GM19193 (cell line): ENCODE data around the gene WDFY2.

ENCODE experiments used
- POLR2A ChIP-seq: IDR thresholded peaks from 4 replicates; pipeline ENCODE4 v1.6.1; 2011; ENCODE audit not compliant: insufficient read depth, insufficient read length; ENCODE audit errors: extremely low read depth

WDFY2 gene

DNA sequence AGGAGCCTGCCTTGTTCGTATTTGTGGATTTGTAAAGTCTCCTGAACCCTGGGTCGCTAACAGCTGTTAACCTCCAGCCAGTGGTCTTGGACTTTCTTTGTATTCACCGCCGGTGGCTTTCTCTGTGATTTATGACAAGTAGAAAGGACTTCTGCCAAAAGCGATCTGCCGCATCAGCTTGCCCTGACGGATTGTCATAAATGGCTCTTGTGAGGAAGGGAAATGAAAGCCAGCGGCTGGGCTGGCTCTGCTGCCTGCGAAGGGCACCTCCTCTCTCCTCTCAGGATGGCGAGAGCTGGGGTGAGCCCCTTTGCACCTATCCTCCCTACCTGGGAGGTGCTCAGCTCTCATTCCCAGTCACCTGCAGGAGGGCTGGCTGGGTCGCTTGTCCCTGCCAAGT, 194.1 kb downstream of the WDFY2 start:
- no peak for TF ChIP-seq POLR2A

DNA sequence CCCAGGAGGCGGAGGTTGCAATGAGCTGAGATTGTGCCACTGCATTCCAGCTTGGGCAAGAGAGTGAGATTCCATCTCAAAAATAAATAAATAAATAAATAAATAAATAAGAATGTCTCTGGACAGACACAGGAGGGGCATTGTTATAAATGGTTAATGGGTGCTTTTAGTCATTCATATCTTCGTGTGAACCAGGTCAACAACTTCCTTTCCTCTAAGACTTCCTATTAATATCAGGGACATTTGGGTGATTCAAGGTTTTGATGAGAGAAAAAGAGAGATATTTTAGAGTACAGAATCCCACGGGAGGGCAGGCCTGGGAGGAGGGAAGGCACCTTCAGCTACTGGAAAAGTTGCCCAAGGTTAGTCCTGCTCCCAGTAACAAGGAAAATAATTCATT, 195.8 kb downstream of the WDFY2 start:
- no peak for TF ChIP-seq POLR2A

DNA sequence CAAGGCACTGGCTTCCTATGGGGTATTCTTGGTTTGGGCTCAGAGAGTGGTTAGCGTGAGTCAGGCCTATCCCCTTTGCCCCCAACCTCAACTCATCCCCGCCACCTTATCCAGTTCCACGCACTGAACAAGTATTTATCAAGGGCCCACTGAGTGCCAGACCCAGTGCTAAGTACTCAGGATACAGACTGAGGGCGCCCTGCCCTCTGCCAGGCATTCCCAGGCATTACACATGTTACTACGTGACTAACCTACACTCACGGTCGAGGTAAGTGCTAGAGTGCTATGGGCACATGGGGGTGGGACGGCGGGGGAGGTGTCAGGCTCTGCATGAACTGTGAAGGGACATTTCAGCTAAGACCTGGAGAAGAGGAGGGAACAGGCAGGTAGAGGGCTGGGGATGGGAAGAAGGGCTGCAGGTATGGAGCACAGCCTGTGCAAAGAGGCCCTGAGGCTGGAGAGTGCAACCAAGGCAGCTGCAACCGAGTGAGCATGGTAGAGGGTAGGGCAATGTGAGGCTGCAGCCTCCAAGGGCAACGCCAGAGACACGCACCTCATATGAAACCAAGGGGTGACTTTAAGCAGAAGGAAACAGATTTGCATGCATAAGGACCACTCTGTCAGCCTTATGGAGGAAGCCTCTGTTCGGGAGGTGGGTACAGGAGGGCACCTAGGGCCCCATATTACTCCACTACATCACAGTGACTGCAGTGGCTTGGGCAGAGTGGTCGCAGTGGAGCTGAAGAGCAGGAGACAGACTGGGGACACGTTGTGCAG, 197.2 kb downstream of the WDFY2 start:
- TF ChIP-seq POLR2A, result no peak

DNA sequence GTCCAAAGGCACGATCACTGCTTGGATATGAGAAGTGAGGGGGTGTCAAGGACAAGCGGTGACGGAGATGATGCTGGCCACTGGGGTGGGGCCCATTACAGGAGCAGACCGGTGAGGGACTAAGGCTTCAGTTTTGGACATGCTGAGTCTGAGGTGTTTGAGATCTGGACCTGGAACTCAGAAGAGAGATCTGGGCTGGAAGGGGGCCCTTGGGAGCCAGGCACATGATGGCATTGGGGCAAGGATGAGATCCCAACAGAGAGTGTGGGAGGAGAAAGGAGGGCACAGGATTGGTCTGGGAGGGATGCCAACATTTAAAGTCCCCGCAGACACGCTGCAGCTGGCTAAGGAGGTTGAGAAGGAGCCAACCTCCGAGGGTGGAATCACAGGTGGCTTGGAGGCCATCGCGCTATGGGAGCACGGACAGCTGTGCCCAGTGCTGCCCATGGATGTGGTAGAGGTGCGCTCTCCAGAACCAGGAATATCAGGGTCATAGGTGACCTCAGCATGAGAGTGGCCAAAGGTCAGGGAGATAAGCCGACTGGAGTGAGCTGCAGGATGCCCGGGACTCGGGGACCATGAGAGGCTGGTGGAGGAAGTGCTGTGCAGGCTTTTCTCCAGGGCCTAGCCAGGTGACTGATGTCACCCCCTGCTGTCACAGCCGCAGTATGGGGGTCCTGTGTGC, 197.9 kb downstream of the WDFY2 start:
- no peak for TF ChIP-seq POLR2A

DNA sequence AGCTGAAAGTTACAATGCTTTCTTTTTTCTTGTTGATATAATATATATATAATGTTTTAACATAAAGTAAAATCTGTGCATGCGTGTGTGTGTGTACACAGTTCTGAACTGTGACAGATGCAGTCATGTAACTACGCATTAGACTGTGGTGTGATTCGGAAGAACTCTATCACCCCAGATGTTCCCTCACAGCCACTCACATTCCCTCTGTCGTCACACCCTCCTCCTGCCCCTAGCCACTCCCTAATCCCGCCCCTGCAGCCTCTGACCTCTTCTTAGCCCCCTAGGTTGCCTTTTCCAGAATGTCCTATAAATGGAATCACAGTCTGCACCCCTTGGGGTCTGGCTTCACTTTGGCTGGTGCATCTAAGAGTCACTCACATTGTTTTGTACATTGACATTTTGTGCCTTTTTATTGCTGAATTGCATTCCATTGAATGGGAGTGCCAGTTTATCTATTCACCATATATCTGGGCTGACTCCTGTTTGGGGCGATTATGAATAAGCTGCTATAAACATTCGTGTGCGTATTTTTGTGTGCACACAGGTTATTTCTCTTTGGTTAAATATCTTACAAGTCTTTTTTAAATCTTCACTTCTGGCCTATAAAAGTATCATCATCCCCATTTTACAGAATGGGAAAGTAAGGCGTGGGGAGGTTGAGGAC, 199.3 kb downstream of the WDFY2 start:
- no peak for TF ChIP-seq POLR2A

DNA sequence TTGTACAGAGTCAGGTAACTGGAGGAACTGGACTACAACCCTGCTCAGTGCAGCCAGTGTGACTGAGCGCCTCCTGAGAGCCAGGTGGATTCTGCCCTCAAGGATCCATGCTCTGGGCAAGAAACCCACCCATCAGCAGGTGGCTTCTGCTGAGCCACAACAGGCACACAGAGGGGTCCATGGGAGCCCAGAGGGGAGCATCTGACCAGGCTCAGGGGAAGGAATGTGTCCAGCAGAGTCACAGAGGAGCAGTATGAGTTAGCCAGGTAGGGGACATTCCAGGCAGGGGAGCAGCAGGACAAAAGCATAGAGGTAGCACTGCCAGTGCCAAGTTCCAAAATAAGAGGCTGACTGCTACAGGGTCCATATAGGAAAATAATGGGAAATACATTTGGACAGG, 199.8 kb downstream of the WDFY2 start:
- TF ChIP-seq POLR2A, result no peak

DNA sequence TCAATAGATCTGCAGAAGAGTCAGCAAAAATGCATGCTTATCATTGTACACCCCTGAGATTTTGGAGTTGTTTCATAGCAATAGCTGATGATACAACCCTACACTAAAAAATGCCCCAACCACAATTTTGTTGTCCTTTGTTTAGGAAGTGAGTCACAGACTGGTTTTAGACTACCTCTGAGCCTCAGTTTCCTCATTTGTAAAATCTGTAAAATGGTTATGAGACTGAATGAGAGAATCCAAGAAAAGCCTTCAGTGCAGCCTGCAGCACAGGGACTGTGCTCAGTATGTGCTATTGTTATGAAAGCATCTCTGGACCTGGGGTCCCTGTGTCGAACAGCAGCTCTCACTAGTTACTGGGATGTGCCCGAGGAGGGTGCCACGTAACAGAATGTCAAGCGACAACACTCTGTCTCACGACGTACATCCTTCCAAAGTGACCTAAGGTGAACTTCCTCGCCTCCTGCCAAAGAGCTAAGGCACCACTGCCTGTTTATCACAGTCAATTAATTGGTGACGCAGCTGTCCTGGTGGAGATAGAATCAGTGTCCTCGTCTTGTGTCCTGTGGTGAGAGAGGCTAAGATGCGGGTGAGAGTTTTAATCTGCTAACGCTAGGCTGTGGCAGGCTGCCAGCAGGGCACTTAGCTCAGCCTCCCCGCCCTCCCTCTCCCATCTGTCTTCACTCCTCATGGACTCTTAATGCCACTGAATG, 201.6 kb downstream of the WDFY2 start:
- TF ChIP-seq POLR2A, result no peak

DNA sequence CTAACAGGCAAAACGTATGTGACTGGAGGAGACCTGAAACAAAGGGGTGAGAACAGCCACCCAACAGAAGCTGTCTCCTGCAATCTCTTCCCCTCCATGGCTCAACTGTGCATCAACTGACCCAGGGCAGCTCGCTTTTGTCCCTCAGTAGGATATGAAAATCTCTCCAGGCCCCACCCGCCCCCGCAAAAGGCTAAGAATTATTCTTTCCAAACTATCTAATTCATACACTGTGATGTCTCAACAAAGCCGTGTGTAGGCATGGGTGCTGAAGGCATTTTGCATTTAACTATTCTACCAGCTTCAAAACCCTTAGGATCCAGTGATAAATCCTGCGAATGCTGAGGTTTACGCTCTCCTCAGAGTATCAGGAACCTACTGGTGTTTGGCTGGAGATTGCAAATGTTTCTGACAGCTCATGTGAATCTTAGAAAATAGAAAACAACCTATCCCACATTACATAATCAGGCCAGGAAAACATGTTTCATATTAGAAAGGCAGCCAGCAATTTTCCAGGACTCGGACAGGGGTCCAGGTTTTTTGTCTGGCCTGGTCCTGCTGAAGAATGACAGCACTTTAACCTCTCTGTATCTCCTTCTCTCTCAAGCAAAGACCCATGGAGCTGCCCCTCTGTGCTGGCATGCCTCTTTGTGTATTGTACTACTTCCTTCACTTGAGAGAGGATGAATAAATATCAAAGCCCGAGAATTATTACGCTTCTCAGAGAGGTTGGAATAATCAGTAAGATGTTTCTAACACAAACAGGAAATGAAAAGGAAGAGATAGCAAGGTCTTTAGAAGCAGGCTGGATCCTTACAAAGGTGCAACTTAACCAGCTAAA, 202.4 kb downstream of the WDFY2 start:
- TF ChIP-seq POLR2A, result no peak

DNA sequence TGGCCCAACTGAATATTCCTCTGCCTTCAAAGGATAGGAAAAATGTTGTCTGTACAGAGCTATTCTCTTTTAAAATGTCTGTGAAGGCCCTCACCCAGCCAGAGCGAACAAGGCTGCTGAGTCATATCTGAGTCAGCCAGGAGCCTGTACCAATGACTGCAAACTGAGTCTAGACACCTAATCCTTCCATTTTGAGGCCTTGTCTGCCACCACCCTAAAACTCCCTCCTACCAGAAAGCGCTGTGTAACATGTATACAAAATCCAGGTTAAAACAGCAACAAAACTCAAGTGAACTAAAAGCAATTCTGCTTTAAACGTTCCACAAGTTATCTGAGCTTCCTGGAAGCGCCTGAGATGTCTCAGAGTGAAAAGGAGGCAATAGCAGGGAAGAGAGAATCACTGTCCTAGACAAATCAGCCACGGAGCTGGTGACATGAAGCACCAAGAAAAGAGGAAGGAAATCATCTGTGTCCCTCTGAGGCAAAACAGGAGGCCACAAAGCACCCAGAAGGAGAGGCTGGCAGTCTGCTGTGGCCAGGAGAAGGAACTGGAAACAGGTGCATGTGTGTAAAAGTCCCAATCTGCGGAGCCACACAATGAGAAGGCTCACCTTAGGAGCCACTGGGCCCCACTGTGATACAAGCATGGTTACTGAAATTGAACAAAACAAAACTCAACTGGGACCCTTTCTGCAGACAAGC, 209.5 kb downstream of the WDFY2 start:
- peak; percentile 26 for TF ChIP-seq POLR2A

DNA sequence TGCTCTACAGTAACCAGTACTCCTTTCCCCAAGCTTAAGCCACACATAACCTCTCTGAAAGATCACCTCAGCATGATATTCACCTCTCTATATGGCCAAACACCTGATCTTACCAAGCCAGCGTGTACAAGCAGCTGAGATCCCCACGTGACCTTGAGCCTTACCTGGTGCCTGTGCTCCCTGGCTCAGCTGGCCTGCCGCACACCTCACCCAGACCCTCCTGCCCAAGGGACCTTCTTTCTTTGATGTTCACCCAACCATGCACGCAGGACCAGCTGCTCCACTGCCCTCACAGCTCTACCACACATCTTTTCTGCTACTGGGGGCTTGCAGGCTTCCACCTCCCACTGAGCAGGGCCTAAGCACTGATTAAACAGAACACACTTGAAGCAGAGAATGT, 210.7 kb downstream of the WDFY2 start:
- no peak for TF ChIP-seq POLR2A

DNA sequence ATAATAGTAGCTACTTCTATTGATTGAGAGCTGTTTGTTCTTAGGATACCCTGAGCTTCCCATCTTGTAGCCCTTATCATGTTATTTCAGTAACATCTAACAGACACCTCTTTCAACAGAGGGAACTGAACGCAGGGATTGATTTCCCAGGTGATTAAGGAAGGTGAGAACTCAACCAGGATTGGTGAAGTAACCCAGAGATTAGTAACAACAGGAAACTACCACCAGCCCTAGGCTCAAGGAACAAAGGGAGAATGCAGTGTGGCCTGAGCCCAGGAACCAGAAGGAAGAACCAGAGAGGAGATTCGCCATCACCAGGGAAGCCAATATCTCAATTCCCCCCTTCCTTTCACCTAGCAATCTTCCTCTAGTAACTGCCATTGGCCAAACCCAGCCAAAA, 211.2 kb downstream of the WDFY2 start:
- no peak for TF ChIP-seq POLR2A

DNA sequence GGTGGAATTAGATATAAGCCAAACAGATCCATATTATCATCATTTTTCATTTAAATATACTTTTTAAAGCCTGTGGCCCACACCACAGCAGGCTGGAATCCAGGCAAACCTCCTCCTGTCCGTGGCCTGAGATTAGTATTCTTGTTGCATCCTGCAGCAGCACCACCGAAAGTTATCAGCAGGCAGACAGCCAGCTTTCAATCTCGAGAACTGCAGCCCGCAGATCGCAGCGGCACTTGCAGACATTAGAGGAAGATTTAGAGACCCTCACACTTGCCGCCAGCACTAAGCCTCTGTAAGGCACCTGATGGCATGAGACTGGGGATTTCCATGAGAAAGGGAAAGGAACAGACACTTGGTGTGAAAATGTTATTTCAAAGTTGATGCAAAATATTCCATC, 212.3 kb downstream of the WDFY2 start:
- no peak for TF ChIP-seq POLR2A

DNA sequence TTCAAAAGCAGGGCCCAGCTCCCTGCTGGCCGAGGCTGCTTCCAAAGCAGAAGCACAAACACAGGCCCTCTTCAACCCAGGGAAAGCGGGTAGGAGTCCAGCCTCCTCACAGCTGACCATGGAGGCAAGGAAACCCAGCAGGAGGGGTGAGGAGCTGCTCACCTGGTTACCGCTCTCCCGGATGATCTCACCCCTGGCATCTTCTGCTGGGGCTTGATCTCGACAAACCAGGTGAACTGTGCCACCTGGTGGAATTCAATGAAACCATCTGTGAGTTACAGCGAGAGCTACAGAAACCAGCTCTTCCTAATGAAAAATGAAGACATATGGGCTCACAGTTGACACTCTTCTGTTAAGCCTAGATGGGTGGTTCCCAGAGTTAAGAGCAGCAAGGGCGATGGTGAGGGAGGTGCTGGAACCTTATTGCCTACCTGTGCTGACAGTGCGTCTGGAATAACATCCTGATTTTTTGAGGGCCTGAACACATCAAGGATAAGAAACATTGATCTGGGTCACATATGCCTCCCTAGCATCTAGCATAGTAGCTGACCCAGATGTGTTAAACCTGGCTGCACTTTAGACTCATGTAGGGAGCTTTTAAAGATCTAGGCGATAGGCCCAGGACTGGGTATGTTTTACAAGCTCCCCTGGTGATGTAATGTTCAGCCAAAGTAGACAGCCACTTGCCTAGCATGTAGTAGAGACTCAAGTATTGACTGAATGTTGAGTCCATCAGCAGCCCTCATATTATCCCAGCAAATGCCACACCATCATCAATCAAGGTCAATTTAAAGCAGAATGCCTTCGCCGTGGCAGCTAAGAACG, 213.6 kb downstream of the WDFY2 start:
- TF ChIP-seq POLR2A, result no peak
